Mammary epithelial cell (primary cell): ENCODE data around the gene UCK2.

Experiments used
- CTCF ChIP-seq, 2 donors: IDR thresholded peaks in 1 of 2; conservative IDR thresholded peaks in 1 of 2; 2 replicates each; pipeline ENCODE4 v1.5.1; 2011 to 2012; ENCODE audit warnings: inconsistent platforms in 2 of 2, low read length in 2 of 2, mild to moderate bottlenecking in 2 of 2, control low read depth in 1 of 2, low read depth in 1 of 2; ENCODE audit not compliant: insufficient read depth in 1 of 2; ENCODE audit errors: extremely low read depth in 1 of 2
- EZH2 ChIP-seq: IDR thresholded peaks from 2 replicates; pipeline ENCODE4 v1.6.1; 2012; ENCODE audit warnings: low read length, inconsistent platforms, borderline replicate concordance

GRCh38 chr1:165911609-165912281 is 84.3 kb downstream of the UCK2 start:
- TF ChIP-seq CTCF (conservative IDR thresholded peaks at IDR 0.05 in 1 of 2, IDR thresholded peaks at IDR 0.05 in 1 of 2; ENCODE audit: extremely low read depth in 1 of 2, insufficient read depth in 1 of 2, low read depth in 1 of 2, low read length in 2 of 2) (no peak), EZH2 (no peak)
